ENCODE measurements around the gene CHST9. TPM values are rescaled to one million over a fixed set of nuclear protein-coding genes. Genes with fewer than 3 reads are reported as not detected.
"Not testable (repeated sequence)": the region's sequence is repeated elsewhere in the genome, so short reads cannot be mapped to it uniquely, and the experiment has no call there.

The CHST9 gene
- total RNA-seq, 1 donor from 2014 or later: 2.4 TPM

DNA sequence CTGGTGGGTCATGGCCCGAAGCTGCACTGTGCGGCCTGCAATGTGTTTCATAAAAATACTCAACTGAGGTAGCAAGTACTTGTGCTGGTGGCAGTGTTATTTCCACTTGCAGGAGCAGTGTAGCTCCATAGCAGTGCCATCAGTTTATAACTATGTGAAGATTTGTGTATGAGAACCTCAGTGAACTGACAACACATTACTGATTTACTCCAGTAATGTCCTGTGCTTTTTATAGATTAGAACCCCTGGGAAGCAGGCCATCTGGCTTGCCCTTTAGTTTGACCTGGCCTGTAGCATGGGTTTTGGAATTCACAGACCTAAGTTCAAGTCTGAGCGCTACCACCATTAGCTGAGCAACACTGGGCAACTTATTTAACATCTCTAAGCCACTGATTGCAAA, 219.9 kb downstream of the CHST9 start:
- ATAC-seq (no peak), DNase-seq (ENCODE audit: low spot score) (no peak)
- intact Hi-C loops (cut with DNase I): no loop called here

DNA sequence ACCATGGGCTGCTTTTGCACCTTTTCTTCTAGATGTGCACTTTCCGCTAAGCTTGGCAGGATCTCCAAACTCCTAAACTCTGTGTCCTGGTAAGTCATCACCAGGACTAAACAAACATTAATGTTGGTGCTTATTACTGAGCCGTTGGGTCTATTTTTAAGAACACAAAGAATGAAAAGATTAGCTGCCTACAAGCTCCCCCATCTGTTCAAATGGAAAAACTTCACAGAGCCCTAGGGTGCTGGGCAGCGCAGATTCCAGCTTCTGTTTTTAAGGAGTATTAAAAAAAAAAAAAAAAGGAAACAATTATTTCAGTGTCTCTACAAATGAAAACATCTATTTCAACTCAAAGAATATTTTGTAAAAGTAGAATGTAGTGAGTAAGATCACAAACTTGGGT, 221.8 kb downstream of the CHST9 start:
- ATAC-seq (no peak), DNase-seq (ENCODE audit: low spot score) (no peak)
- intact Hi-C loops (cut with DNase I): no loop called here

DNA sequence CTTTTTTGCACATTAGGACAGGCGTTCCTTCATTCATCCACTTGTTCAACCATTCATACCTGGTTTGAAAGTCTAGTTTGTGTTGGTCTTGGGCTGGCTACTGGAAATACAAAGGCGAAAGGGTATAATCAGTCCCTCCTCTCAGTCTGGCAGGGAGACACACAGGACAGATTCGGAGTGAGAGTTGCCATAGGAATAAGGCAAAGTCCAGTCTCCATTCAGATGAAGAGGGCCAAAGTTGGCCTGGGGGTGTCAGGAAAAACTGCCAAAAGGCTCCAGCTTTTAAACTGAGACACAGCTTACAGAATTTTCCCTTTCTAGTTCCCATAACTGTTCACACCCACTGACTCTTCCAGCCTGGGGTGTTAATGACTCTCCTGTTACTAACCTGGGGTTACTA, 223.3 kb downstream of the CHST9 start:
- intact Hi-C loops (cut with DNase I): no loop called here

DNA sequence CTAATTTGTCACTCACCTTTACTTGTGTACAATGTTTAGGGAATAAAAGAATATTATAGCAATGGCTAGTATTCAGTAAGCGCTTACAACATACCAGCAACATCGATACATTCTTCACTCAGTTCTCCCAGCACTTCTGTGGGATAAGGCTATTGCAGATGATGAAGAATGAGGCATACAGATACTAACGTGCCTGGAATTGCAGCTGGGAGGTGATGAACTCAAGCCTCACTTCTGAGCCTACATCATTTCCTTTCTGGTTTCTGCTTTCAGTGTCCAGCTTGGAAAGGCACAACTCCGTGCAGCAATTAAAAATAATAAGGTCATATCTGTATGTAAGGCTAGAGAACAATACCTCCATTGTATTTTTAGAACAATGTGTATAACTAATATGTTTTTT, 224.2 kb downstream of the CHST9 start:
- intact Hi-C loops (cut with DNase I): no loop called here
- ATAC-seq (no peak), DNase-seq (ENCODE audit: low spot score) (no peak)

More for the DNA sequence above, 223.3 kb downstream of the CHST9 start:
- ATAC-seq: no peak
- no peak for DNase-seq (ENCODE audit: low spot score)

DNA sequence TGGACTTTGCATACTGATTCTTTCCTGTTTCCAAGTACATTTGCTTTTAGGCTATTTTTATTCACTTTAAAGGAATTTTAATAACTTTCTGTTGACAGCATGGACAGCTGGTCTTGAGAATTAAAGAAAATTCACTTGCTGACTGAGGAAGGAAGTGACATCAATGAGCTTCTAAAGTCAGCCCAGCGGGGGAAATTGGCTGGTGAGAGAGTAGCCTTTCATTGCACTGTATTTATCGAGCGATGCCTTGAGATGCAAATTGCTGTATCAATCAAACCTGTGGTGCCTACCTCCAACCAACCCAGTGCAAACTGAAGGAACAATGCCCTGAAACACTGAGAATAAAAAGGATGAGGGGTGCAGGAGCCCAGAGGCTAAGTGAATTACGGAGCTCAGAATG, 228.2 kb downstream of the CHST9 start:
- no peak for DNase-seq (ENCODE audit: low spot score)
- intact Hi-C loops (cut with DNase I): no loop called here
- no peak for ATAC-seq

DNA sequence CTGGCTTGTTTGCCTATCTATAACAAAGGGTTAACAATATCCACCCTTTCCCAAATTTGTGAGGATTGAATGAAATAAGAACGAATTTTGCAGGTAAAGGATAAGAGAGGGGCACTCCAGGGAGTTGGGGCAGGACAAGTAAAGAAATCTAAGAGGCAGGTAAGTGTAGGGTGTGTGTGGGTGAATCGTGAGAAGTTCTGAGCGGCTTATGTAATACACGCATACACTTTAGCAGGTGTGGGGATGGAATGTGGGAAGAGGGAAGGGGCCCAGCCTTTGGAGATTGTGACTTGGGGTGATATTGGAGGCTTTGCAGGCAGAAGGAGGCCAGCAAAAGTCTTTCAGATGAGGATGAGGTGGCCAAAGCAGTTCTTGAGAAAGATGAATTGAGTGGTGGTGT, 236.4 kb downstream of the CHST9 start:
- no peak for ATAC-seq
- intact Hi-C loops (cut with DNase I): no loop called here

DNA sequence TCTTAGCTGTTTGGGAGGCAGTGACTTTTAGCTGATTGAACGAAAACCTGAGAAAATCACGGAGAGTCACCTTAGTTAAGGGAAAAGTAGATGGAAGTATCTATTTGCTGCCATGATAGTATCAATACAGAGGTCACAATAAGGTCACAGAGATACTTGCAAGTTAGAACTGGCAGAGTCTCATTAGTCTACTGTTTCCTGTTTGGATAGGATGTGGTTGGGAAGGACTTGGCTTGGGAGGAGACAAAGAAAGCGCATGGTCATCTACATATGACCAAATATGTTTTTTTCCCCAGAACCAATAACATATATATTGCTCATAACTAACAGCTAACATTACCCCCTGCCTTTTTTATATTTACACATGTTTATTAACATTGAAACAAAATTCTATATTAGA, 241.2 kb downstream of the CHST9 start:
- intact Hi-C loops (cut with DNase I): no loop called here
- no peak for DNase-seq (ENCODE audit: low spot score)
- no peak for ATAC-seq

More for the DNA sequence above, 236.4 kb downstream of the CHST9 start:
- no peak for DNase-seq (ENCODE audit: low spot score)

DNA sequence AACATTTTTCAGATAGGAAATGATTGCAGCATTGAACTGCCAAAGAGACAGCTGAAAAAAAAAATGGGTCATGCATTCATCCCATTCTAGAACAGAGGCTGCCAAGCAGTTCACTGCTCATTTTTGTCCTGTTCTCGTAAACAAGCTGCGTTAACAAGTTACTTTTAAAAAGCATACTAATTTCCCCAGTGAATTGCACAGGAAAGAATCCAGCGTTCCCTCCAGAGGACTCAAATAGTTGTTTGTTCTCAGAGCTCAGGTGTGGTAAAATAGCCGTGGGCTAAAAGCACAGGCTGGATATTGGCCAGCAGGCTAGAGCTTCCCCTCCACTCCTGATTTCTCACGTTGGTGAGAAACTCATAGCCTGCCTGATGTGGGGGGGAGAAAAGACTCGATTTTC, 243.5 kb downstream of the CHST9 start:
- ATAC-seq: no peak
- intact Hi-C loops (cut with DNase I): no loop called here

DNA sequence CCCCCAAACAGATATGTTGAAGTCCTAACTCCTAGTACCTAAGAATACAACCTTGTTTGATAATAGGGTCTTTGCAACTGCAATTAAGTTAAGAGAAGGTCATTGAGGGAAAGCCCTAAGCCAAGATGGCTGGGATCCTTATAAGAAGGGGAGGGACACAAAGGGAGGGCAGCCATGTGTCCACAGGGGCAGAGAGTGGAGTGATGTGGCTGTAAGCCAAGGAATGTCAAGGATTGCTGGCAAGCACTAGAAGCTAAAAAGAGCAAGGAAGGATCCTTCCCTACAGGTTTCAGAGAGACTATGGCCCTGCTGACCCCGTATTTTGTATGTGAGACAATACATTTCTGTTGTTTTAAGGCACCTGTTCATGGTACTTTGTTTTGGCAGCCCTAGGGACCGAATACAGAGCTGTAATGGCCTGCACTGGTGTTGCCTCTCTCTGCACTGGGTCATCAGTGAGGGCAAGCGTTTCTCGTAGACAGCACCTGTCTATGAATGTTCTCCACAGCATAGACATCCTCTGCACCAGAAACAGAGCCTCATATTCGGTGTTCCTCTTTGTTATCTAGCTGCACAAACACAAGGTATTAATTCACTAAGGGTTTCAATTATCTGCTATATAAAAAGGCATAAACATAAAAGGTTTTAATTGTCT, 244.2 kb downstream of the CHST9 start:
- DNase-seq (ENCODE audit: low spot score) (no peak), ATAC-seq (no peak)
- intact Hi-C loops (cut with DNase I): no loop called here

More for the DNA sequence above, 243.5 kb downstream of the CHST9 start:
- DNase-seq (ENCODE audit: low spot score): no peak

DNA sequence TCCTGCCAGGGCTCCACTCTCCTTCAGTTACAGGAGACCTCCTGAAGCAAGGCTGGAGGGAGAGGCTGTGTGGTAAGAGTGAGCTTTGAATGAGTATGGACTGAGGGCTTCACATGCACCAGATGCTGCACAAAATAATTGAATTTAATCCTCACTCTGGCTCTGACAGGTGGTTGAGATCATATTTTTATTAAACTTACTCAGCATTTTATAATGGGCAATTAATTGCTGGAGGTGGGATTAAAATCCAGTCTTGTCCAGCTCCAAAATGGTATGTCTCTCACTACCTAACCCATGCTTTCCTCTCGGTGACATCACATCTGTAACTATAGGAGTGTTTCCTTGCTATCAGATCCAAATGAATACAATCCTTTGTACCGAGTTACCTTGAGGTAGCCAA, 253.4 kb downstream of the CHST9 start:
- intact Hi-C loops (cut with DNase I): no loop called here
- DNase-seq (ENCODE audit: low spot score): no peak
- ATAC-seq: no peak

DNA sequence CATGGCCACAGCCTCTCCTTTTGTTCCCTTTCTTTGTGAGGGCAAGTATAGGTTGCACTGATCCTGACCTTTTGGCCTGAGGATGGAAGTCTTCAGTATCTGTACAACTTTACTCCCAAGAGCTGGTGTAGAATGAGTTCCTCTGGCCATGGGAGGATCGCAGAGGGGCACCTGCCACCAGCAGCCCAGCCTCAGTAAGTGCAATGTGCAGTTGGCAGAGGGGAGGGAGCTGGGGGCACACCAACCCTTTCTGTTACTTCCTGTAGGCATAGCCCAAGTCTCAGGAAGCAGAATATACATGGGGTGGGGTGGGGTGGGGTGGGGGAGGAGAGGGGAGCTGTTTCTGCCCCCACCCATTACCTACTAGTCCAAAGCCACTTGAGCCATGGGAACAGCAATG, 254.5 kb downstream of the CHST9 start:
- ATAC-seq: no peak
- intact Hi-C loops (cut with DNase I): no loop called here
- DNase-seq (ENCODE audit: low spot score): no peak

DNA sequence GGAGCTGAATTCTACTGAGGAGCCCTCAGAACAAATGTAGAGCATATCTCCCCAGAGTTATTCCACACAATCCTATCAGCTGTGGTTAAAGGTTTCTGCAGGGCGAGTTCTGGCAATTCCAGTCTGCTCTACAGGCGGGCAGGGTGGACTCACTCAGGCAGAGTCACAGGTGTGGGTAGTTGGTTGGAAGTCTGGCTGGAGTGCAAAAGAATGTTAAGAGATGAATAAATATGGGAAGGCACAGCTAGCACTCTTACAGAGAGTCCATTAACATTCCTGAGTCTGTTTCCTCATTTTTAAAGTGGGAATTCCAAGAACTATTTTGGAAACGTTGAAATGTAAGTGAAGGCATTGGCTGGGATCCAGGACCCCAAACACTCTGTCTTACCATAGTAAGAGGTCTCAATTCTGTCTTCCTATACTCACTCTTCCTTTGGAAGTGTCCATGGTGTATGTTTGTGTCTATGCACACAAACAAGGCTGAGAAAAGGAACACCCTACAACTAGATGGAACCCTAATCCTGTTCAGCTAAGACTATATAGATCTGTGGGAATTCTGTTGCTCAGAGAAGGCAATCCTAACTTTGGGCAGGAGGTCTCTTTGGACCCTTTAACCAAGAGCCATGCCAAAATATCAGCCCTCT, 256.3 kb downstream of the CHST9 start:
- no peak for ATAC-seq
- intact Hi-C loops (cut with DNase I): no loop called here

DNA sequence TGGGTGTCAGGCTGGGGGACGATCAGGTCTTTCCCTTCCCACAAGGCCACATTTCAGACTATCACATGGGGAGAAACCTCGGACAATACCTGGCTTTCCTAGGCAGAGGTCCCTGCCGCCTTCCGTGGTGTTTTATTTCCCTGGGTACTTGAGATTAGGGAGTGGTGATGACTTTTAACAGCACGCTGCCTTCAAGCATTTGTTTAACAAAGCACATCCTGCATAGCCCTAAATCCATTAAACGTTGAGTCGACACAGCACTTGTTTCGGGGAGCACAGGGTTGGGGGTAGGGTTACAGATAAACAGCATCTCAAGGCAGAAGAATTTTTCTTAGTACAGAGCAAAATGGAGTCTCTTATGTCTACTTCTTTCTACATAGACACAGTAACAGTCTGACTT, 257.3 kb downstream of the CHST9 start:
- ATAC-seq; intact Hi-C loops (cut with DNase I); DNase-seq (ENCODE audit: low spot score): not testable (repeated sequence)

More for the DNA sequence above, 256.3 kb downstream of the CHST9 start:
- no peak for DNase-seq (ENCODE audit: low spot score)

DNA sequence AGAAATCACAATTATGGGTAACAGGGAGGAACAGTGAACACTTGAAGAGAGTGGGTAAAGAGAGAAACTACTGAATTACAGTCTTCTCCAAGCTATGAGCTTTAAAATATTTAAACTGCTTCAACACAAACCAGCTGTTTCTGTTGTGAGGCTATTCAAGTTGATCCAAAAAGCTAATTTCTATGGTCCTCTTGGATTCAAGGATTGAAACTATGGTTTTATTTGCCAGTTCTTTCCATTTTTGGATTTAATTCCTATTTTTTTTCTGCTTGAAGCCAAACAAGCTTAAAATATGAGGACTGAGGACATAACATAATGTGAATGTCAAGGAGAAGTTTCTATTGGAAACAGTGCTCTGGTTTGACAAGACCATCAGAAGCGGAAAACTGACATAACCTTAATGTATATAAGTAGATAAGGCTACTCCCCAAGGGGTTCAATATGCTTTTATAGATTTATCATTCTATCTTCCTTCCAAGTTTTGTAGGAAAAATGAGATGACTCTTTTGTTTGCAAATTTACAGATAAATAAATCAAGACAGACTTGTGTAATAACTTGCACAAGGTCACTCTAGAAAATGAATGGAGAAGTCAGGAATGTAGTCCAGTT, 258.9 kb downstream of the CHST9 start:
- no peak for DNase-seq (ENCODE audit: low spot score)
- ATAC-seq: no peak
- intact Hi-C loops (cut with DNase I): no loop called here

DNA sequence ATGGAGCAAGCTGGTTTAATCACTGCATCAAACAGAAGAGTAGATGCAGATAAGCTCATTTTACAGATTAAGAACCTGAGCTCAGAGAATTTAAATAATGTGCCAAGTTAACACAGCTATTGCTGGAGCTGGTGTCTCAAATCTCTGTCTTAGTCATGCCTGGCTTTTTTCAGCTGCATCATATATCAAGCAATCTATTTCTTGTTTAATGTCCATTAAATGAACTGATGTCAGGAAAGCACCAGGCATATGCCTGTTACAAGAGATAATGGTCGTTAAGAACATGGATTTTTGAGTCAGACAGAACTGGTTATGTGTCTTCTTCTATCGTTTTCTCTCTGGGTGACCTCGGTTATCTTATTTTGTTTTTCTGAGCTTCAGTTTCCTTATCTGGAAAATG, 259.8 kb downstream of the CHST9 start:
- intact Hi-C loops (cut with DNase I): no loop called here
- no peak for ATAC-seq
- no peak for DNase-seq (ENCODE audit: low spot score)

DNA sequence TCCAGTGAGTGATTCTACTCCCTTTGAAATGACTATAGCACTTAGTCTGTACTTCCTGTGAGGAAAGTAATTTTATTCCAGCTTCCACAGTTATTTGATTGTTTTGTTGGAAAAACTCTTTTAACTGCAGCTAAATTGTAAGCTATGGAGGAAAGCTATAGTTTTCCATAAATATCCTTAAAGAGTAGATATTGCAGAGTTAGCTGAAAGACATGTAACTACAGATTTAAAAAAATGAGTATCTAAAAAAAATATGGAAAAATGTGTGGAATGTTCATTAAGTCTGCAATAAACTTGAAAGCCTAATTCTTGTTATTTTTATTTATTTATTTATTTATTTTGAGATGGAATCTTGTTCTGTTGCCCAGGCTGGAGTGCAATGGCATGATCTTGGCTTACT, 262.8 kb downstream of the CHST9 start:
- intact Hi-C loops (cut with DNase I): no loop called here
- DNase-seq (ENCODE audit: low spot score): no peak
- ATAC-seq: no peak

DNA sequence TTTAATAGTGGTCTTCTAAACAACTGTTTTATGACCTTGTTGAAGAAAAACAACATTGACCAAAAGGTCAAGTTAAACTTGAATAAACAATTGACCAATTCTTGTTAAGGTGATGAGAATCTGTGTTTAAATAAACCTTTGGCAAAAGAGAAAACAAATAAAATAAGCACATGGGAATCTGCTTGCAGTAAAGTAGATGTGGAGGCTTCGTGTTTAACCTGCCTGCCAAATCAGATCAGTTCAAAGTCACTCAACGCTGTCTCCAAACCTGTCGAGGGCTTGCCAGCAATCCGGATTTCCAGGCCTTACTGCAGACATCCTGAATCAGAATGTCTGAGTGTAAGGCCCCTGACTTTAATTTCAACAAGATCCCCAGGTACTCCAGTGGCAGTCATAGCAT, 264.5 kb downstream of the CHST9 start:
- no peak for ATAC-seq
- no peak for DNase-seq (ENCODE audit: low spot score)
- intact Hi-C loops (cut with DNase I): no loop called here

DNA sequence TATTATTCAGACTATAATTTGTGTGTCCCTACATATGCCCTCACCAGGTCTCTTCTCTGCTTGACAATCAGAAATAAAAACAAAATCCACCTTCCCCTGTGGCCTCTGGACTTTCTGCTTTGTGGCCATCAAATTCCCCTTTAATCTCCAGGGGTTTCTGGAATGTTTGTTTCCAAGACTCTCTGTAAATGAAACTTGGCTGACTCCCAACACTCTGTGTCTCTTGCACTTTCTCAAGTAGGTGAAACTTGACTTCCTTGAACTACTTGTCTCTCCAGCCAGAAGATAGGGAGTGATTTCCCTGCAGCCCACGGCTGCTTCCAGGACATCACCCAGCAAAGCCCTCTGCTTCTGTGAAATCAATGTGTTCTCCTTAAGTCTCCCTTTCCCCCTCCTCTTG, 265.5 kb downstream of the CHST9 start:
- intact Hi-C loops (cut with DNase I): no loop called here
- DNase-seq (ENCODE audit: low spot score): no peak
- ATAC-seq: no peak

DNA sequence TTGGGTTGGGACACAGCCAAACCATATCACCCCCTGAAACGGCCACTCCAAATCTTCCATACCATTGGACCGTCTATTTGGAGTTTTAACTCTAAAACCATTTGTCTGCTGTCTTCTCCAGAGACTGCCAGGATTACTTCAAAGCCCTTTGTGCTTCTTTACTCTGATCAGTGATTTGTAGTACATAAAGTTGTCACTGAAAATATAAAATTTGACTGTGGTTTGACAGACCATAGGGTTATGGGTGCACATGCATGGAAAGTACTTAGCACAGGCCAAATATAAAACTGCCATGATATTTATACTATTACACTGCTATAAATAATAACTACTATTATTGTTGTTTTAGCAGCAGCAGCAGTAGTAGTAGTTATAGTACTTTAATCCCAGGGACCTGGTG, 265.9 kb downstream of the CHST9 start:
- no peak for ATAC-seq
- no peak for DNase-seq (ENCODE audit: low spot score)
- intact Hi-C loops (cut with DNase I): no loop called here

DNA sequence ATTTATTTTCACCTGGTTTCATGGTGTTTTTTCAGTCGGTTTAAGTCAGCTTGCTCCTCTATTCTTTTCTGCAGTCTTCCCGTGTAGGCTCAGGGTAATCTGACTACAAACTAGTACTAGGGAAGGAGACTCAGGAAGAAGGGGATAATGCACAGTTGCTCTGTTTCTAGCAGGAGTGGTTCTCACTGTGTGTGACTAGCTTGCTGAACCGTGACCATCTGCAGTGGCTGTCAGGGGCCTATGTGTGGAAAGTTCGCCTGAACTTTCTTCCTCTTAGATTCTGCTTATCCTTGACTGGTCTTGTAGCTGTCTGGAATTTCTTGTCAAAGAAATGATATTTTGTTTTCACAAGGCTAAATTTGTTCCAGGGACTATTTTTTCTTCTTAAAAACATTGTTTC, 273.3 kb downstream of the CHST9 start:
- no peak for DNase-seq (ENCODE audit: low spot score)
- ATAC-seq: no peak
- intact Hi-C loops (cut with DNase I): no loop called here

All from sciatic nerve (tissue), 2 donors.